BLaER1 treated with 17β-estradiol and CSF1 and Interleukin-3, amounts not matched to agents 10 nM and 100 nM (cell line): ENCODE data around the gene NPB.

Experiments used
- H3K27ac ChIP-seq, 11 experiments: shearing (Covaris generic); formaldehyde crosslinking; 2 replicates each; pipeline ENCODE4 v1.8.1; 2022
- H3K27me3 ChIP-seq, 11 experiments: shearing (Covaris generic); formaldehyde crosslinking; 2 replicates each; pipeline ENCODE4 v1.8.1; 2022
- H3K36me3 ChIP-seq, 11 experiments: shearing (Covaris generic); formaldehyde crosslinking; 2 replicates each; pipeline ENCODE4 v1.8.1; 2022
- H3K4me1 ChIP-seq, 10 experiments: shearing (Covaris generic); formaldehyde crosslinking; 2 replicates each; pipeline ENCODE4 v1.8.1; 2022
- H3K4me2 ChIP-seq, 11 experiments: shearing (Covaris generic); formaldehyde crosslinking; 2 replicates each; pipeline ENCODE4 v1.8.1; 2022
- H3K4me3 ChIP-seq, 10 experiments: shearing (Covaris generic); formaldehyde crosslinking; 2 replicates each; pipeline ENCODE4 v1.8.1; 2022
- H3K9ac ChIP-seq, 11 experiments: shearing (Covaris generic); formaldehyde crosslinking; 2 replicates each; pipeline ENCODE4 v1.8.1; 2022
- H3K9me3 ChIP-seq, 11 experiments: shearing (Covaris generic); formaldehyde crosslinking; replicated peaks in 1 of 11; 2 replicates each; pipeline ENCODE4 v1.8.1; 2022
- H4K20me1 ChIP-seq, 11 experiments: shearing (Covaris generic); formaldehyde crosslinking; 2 replicates each; pipeline ENCODE4 v1.8.1; 2022
- Cebpa-rat ChIP-seq, 11 experiments: shearing (Covaris generic); IDR thresholded peaks; 2 replicates each; pipeline ENCODE4 v1.8.1; 2022

NPB gene

DNA sequence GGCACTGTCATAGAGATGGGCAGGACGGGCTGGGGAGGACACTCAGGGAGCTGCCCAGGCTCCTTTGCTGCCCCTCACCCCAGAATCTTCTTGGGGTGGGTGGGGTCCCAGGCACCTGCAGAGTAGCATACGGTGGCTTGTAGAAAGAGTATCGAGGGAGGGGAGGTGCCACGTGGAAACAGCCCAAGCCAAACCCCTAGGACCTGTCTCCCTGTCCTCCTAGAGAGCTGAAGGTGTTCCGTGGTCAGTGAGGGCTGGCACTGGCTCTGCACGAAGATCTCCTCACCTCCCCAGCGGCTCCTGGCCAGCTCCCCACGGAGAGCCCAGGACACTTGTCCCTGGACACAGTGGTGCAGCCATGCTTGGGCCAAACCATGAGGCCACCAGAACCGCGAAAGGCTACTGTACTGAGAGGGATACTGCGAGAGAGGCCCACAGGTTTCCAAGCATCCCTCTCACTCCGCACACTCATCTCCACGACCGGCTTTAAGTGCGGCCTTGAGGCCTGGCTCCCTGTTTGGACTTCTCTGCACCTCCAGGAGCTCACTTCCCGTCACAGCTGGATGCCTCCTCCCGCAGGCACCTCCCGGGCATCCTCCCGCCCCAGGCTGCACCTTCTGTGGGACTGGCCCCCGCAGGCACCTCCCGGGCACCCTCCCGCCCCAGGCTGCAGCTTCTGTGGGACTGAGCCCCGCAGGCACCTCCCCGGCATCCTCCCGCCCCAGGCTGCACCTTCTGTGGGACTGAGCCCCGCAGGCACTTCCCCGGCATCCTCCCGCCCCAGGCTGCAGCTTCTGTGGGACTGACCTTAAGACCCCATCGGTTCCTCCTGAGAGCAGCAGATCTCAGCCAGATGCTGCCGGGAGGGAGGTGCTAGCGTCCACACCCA is 27.5 kb downstream of the NPB start:
- Histone ChIP-seq H3K27ac (no peak overlapping the region), H3K36me3 (peaks cover 0 to 20% (median 15%) of the 10 kb centered on the region in 11 experiments; a peak in 11 of 22 replicates), H3K4me1 (peaks cover 38 to 81% (median 65%) of the 10 kb centered on the region in 10 experiments), H3K4me2 (peak overlapping the region; percentile 88 to 98 (median 97)), H3K27me3 (peaks cover 15 to 24% (median 19%) of the 10 kb centered on the region in 11 experiments), H3K4me3 (peak overlapping the region in 6 of 10 experiments; percentile 91 to 98 (median 94); a peak in 9 of 20 replicates), H4K20me1 (peaks cover 10 to 81% (median 23%) of the 10 kb centered on the region in 11 experiments; a peak in 17 of 22 replicates), H3K9ac (peak overlapping the region in 5 of 11 experiments; percentile 94 to 99 (median 97); a peak in 11 of 22 replicates), H3K9me3 (no peaks in the 10 kb centered on the region)
- TF ChIP-seq Cebpa-rat (IDR thresholded peaks at IDR 0.05): no peak

DNA sequence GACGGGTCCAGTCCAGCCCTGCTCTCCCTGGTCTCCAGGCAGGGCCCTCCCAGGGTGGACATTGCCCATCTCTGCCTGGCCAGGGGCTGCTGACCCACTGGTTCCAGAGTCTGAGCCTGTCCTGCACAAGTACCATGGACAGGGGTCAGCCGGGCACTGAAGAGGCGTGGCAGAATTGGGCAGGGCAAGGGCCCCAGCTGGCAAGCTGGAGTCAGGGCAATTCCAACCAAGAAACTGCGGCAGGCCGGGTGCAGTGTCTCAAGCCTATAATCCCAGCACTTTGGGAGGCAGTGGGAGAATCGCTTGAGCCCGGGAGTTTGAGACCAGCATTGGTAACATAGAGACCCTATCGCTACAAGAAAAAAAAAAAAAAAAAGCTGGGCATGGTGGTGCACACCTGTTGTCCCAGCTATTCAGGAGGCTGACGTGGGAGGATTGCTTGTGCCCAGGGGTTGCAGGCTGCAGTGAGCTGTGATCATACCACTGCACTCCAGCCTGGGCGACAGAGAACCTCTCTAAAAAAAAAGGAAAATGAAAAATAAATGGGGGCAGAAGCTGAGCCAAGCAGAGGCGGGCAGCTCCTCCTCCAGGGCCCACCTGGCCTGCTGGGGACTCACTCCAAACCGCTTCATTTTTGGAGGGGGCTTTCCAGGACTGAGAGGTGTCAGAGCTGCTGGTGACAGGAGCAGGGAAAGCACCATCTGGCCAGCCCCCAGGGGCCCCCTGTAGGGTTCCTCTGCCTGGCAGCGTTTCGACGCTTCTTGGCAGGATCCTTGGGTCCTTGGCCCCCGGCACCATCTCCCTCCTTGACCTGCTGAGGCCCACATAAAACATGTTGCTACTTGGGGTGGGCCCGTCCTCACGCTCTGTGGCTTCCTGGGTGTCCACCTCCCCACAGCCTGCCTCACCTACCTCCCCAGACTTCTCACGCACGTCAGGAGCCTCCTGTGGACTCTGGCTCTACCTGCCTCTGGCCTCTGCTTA is 28.4 kb downstream of the NPB start:
- Histone ChIP-seq H3K9me3 (no peaks in the 10 kb centered on the region), H3K4me3 (no peak overlapping the region), H3K9ac (peak overlapping the region in 3 of 11 experiments; percentile 32 to 52 (median 38); a peak in 3 of 22 replicates), H3K36me3 (peaks cover 0 to 28% (median 18%) of the 10 kb centered on the region in 11 experiments; a peak in 11 of 22 replicates), H3K27me3 (peaks cover 15 to 24% (median 19%) of the 10 kb centered on the region in 11 experiments), H3K4me1 (peaks cover 29 to 81% (median 64%) of the 10 kb centered on the region in 10 experiments), H3K27ac (no peak overlapping the region), H4K20me1 (peaks cover 8 to 83% (median 27%) of the 10 kb centered on the region in 11 experiments; a peak in 15 of 22 replicates), H3K4me2 (peak overlapping the region in 10 of 11 experiments; percentile 16 to 97 (median 61); a peak in 18 of 22 replicates)
- TF ChIP-seq Cebpa-rat (IDR thresholded peaks at IDR 0.05): no peak

DNA sequence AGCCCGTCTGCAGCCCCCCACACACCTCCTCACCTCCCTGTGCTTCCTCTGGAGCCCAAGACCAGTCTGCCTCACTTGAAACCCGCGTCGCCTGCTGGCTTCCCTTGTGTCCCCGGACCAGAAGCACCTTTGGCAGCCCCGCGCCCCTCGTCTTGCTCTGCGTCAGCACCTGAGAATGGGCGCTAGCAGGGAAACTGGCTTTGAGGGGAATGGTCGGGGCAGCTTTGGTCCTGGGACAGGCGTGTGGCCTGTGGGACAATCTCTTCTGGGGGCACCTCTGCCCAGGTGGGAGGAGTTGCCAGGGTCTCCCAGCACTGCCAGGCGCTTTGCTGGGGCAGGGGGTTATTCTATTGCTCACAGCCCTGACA is 29.1 kb downstream of the NPB start:
- Histone ChIP-seq H3K27me3 (peaks cover 15 to 24% (median 19%) of the 10 kb centered on the region in 11 experiments), H3K27ac (no peak overlapping the region), H3K4me3 (no peak overlapping the region), H3K9ac (peak overlapping the region in 2 of 11 experiments; percentile 38 to 52; a peak in 2 of 22 replicates), H3K9me3 (no peaks in the 10 kb centered on the region), H4K20me1 (peaks cover 1 to 82% (median 27%) of the 10 kb centered on the region in 11 experiments; a peak in 14 of 22 replicates), H3K4me1 (peaks cover 28 to 81% (median 64%) of the 10 kb centered on the region in 10 experiments), H3K4me2 (peak overlapping the region in 10 of 11 experiments; percentile 16 to 97 (median 61); a peak in 19 of 22 replicates), H3K36me3 (peaks cover 0 to 31% (median 18%) of the 10 kb centered on the region in 11 experiments; a peak in 11 of 22 replicates)
- no peak for TF ChIP-seq Cebpa-rat (IDR thresholded peaks at IDR 0.05)

DNA sequence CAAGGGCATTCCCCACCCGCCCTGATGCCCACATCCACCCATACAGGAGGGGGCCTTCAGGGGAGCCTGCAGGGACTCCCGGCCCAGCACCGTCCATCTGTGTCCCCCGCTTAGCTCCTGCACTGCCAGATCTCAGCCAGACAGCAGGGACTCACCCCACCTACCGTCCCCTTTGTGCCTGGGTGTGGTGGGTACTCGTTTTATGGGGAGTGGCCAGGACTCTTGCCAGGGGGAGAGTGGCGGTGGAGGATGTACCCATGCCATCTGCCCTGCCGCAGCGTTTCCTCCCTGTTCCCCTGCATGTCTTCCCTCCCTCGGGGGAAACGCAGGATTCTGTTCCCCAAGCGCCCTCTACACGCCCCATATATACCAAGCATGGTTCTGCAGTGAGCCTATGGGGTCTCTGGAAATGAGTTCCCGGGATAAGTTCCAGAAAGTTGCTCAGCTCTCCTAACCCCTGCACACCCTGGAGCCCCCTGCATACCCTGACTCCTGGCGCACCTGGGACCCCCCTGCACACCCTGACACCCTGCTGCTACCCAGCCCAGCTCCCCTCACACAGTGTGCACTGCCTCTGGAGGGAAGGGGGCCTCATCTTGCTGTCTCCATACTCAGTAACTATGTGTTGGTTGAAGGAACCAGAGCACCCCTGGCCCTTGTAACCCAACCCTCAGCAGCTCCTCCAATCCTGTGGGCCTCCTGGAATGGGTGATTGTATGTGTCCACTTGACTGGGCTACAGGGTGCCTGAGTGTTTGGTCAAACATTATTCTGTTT is 29.7 kb downstream of the NPB start:
- Histone ChIP-seq H3K9me3 (no peaks in the 10 kb centered on the region), H3K4me2 (peak overlapping the region; percentile 16 to 97 (median 61); a peak in 21 of 22 replicates), H4K20me1 (peaks cover 0 to 77% (median 24%) of the 10 kb centered on the region in 11 experiments; a peak in 12 of 22 replicates), H3K27me3 (peaks cover 15 to 24% (median 19%) of the 10 kb centered on the region in 11 experiments), H3K36me3 (peaks cover 0 to 31% (median 18%) of the 10 kb centered on the region in 11 experiments; a peak in 11 of 22 replicates), H3K27ac (no peak overlapping the region), H3K9ac (peak overlapping the region in 3 of 11 experiments; percentile 17 to 52 (median 38); a peak in 2 of 22 replicates), H3K4me1 (peaks cover 32 to 83% (median 67%) of the 10 kb centered on the region in 10 experiments), H3K4me3 (no peak overlapping the region)
- no peak for TF ChIP-seq Cebpa-rat (IDR thresholded peaks at IDR 0.05)

DNA sequence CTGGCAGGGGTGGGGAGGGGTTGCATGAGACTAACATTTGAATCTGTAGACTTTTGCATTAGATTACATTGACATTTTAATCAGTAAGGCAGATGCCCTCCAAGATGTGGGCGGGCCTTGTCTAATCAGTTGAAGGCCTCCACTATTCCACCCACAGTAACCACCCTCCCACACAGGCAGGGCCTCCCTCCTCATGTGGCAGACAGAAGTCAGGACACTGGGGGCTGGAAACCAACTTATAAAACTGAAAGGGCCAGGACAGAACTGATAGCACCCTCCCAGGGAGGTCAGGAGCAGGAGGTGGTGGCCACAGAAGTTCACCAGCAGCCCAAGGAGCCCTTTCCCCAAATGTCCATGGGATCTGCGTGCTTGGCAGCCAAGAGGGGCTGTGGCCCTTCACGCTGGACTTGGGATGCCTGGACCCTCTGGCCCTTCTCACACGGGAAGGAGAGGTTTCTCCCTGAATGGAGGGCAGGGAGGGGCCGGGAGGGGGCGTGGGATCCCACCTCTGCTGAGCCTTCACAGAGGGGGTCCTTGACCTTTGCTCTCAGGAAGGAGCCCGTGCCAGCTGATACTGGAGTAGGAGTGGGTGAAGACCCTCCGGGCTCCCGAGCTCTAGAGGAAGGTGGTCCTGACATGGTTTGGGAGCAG is 30.4 kb downstream of the NPB start:
- Histone ChIP-seq H3K4me3 (no peak overlapping the region), H4K20me1 (peaks cover 0 to 77% (median 24%) of the 10 kb centered on the region in 11 experiments; a peak in 12 of 22 replicates), H3K9me3 (no peaks in the 10 kb centered on the region), H3K27me3 (peaks cover 15 to 24% (median 19%) of the 10 kb centered on the region in 11 experiments), H3K9ac (no peak overlapping the region), H3K27ac (no peak overlapping the region), H3K4me2 (peak overlapping the region; percentile 16 to 97 (median 61); a peak in 19 of 22 replicates), H3K4me1 (peaks cover 34 to 87% (median 73%) of the 10 kb centered on the region in 10 experiments), H3K36me3 (peaks cover 0 to 31% (median 18%) of the 10 kb centered on the region in 11 experiments; a peak in 11 of 22 replicates)
- no peak for TF ChIP-seq Cebpa-rat (IDR thresholded peaks at IDR 0.05)

DNA sequence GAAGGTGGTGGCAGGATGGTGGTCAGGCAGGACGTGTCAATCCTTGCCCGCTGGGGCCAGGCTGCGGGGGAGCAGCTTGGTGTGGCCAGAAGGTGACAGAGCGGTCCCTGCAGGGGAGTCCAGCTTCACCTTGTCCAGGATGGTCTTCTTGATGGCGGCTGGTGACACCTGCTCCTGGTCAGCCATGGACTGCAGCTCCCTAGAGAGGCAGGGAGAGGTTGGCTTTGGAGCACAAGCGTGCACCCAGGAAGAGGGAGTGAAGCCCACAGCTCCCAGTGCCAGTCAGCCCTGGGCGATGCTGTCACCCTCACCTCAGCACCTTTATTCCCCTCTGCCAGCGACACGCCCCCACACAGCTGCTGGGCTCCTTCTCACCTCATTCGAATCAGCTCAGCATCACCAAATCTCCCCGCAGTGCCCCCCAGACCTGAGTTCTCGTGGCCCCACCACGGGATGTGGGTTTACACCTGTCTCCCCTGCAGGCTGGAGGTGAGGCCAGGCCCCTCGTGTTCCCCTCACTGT is 31.2 kb downstream of the NPB start:
- H3K36me3 ChIP-seq: peaks cover 0 to 31% (median 18%) of the 10 kb centered on the region in 11 experiments; a peak in 11 of 22 replicates
- H3K4me1 ChIP-seq: peaks cover 37 to 89% (median 76%) of the 10 kb centered on the region in 10 experiments
- no peak overlapping the region for H3K4me3 ChIP-seq
- H3K27me3 ChIP-seq: peaks cover 11 to 20% (median 15%) of the 10 kb centered on the region in 11 experiments
- peaks cover 0 to 77% (median 24%) of the 10 kb centered on the region in 11 experiments; a peak in 12 of 22 replicates for H4K20me1 ChIP-seq
- no peak overlapping the region for H3K27ac ChIP-seq
- H3K9me3 ChIP-seq: no peaks in the 10 kb centered on the region
- TF ChIP-seq Cebpa-rat (IDR thresholded peaks at IDR 0.05): no peak
- H3K9ac ChIP-seq: no peak overlapping the region
- H3K4me2 ChIP-seq: no peak overlapping the region
